ENCODE measurements around the gene UCK2.

Gene UCK2

GRCh38 chr1:165844114-165844798, 16.8 kb downstream of the UCK2 start:
- Mint-ChIP-seq H3K4me3 (no peak overlapping the region), H3K27ac (no peak overlapping the region), H3K36me3 (ENCODE audit: low read depth) (peaks cover 11% of the 10 kb centered on the region), H3K9me3 (no peaks in the 10 kb centered on the region), H3K4me1 (peaks cover 9% of the 10 kb centered on the region), H3K27me3 (ENCODE audit: low read depth) (peaks cover 3% of the 10 kb centered on the region)
- TF ChIP-seq CTCF (IDR thresholded peaks at IDR 0.05; ENCODE audit: unreplicated experiment in 3 of 3): no peak

- no peak overlapping the region for H3K4me3 Mint-ChIP-seq
- TF ChIP-seq CTCF (IDR thresholded peaks at IDR 0.05; ENCODE audit: unreplicated experiment in 3 of 3): no peak
- H3K36me3 Mint-ChIP-seq (ENCODE audit: low read depth): peaks cover 12% of the 10 kb centered on the region
- H3K27ac Mint-ChIP-seq: no peak overlapping the region
- H3K9me3 Mint-ChIP-seq: no peaks in the 10 kb centered on the region
- peaks cover 3% of the 10 kb centered on the region for H3K27me3 Mint-ChIP-seq (ENCODE audit: low read depth)
- peaks cover 9% of the 10 kb centered on the region for H3K4me1 Mint-ChIP-seq
These were observed 17.5 kb downstream of the UCK2 start for GRCh38 chr1:165844933-165845332.

- peaks cover 9% of the 10 kb centered on the region for H3K4me1 Mint-ChIP-seq
- no peak overlapping the region for H3K27ac Mint-ChIP-seq
- no peak for TF ChIP-seq CTCF (IDR thresholded peaks at IDR 0.05; ENCODE audit: unreplicated experiment in 3 of 3)
- peaks cover 3% of the 10 kb centered on the region for H3K27me3 Mint-ChIP-seq (ENCODE audit: low read depth)
- H3K36me3 Mint-ChIP-seq (ENCODE audit: low read depth): peaks cover 12% of the 10 kb centered on the region
- H3K9me3 Mint-ChIP-seq: no peaks in the 10 kb centered on the region
- H3K4me3 Mint-ChIP-seq: no peak overlapping the region
These were observed 18.2 kb downstream of the UCK2 start for GRCh38 chr1:165845569-165845968.

GRCh38 chr1:165845992-165846748, 18.8 kb downstream of the UCK2 start:
- H3K4me1 Mint-ChIP-seq: peaks cover 9% of the 10 kb centered on the region
- peaks cover 12% of the 10 kb centered on the region for H3K36me3 Mint-ChIP-seq (ENCODE audit: low read depth)
- H3K27ac Mint-ChIP-seq: no peak overlapping the region
- H3K9me3 Mint-ChIP-seq: no peaks in the 10 kb centered on the region
- peaks cover 3% of the 10 kb centered on the region for H3K27me3 Mint-ChIP-seq (ENCODE audit: low read depth)
- no peak for TF ChIP-seq CTCF (IDR thresholded peaks at IDR 0.05; ENCODE audit: unreplicated experiment in 3 of 3)
- H3K4me3 Mint-ChIP-seq: no peak overlapping the region

- Mint-ChIP-seq H3K27me3 (ENCODE audit: low read depth) (peaks cover 3% of the 10 kb centered on the region), H3K27ac (no peak overlapping the region), H3K4me3 (no peak overlapping the region), H3K9me3 (no peaks in the 10 kb centered on the region), H3K4me1 (peaks cover 5% of the 10 kb centered on the region), H3K36me3 (ENCODE audit: low read depth) (peaks cover 15% of the 10 kb centered on the region)
- no peak for TF ChIP-seq CTCF (IDR thresholded peaks at IDR 0.05; ENCODE audit: unreplicated experiment in 3 of 3)
These were observed 20.1 kb downstream of the UCK2 start for GRCh38 chr1:165847486-165847885.

Measured in nephron (organoid).